ENCODE results near the gene KIF20A.

DNA sequence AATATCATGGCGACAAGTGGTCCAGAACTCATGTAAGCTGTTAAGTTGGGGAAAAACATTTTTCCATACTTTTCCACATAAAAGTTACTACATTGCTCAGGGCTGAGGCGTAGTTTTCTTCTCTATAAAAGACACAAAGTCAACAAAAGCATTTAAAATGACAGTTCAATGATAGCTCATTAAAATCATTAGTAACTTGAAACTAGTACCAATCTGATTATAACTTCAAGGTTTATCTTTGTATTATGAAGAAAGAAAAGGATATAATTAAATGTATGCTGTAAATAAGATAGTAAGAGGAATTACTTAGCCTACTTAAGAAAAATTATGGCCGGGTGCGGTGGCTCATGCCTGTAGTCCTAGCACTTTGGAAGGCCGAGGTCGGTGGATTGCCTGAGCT lies 49.6 kb upstream of the KIF20A start:
- no peak for TF ChIP-seq CTCF (IDR thresholded peaks at IDR 0.05)
- TF ChIP-seq ZNF121 (CRISPR knock-in tag; IDR thresholded peaks at IDR 0.05): no peak
- TF ChIP-seq NR2C2 (CRISPR knock-in tag; IDR thresholded peaks at IDR 0.05): no peak
- TF ChIP-seq CREB1 (CRISPR knock-in tag; IDR thresholded peaks at IDR 0.05): no peak
- TF ChIP-seq, protein P1, sequence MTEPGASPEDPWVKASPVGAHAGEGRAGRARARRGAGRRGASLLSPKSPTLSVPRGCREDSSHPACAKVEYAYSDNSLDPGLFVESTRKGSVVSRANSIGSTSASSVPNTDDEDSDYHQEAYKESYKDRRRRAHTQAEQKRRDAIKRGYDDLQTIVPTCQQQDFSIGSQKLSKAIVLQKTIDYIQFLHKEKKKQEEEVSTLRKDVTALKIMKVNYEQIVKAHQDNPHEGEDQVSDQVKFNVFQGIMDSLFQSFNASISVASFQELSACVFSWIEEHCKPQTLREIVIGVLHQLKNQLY (CRISPR knock-in tag; IDR thresholded peaks at IDR 0.05): no peak
